DOHH2 (cell line): Measurements from ENCODE around the gene TMEM183A.

ENCODE experiments used
- H3F3A ChIP-seq: fragments of 200-600 bp; sonication (generic), shearing (Covaris generic); 2 replicates; pipeline ENCODE4 v1.6.0; 2016; ENCODE audit warnings: antibody characterized with exemption, mild to moderate bottlenecking; ENCODE audit not compliant: control insufficient read depth, insufficient read depth
- H3K27ac ChIP-seq: fragments of 200-600 bp; sonication (generic); 2 replicates; pipeline ENCODE4 v1.5.1; 2014; ENCODE audit warnings: low read depth, mild to moderate bottlenecking, low read length, moderate library complexity
- H3K27me3 ChIP-seq: fragments of 200-600 bp; sonication (generic); 2 replicates; pipeline ENCODE4 v1.6.1; 2014; ENCODE audit warnings: mild to moderate bottlenecking, low read length, mixed read lengths; ENCODE audit not compliant: control insufficient read depth
- H3K36me3 ChIP-seq: fragments of 200-600 bp; sonication (generic); 2 replicates; pipeline ENCODE4 v1.6.1; 2014; ENCODE audit warnings: mild to moderate bottlenecking, low read length, moderate library complexity, mixed read lengths; ENCODE audit not compliant: control insufficient read depth
- H3K4me1 ChIP-seq: fragments of 200-600 bp; sonication (generic); 2 replicates; pipeline ENCODE4 v1.6.1; 2014; ENCODE audit warnings: mild to moderate bottlenecking, low read length, mixed read lengths; ENCODE audit not compliant: control insufficient read depth
- H3K4me2 ChIP-seq: fragments of 200-600 bp; sonication (generic); 2 replicates; pipeline ENCODE4 v1.6.0; 2014; ENCODE audit warnings: mild to moderate bottlenecking, low read length, moderate library complexity
- H3K4me3 ChIP-seq: fragments of 200-600 bp; sonication (generic); 2 replicates; pipeline ENCODE4 v1.5.1; 2014; ENCODE audit warnings: mild to moderate bottlenecking, low read length, mixed read lengths
- H3K79me2 ChIP-seq: fragments of 200-600 bp; sonication (generic); 2 replicates; pipeline ENCODE4 v1.6.1; 2014; ENCODE audit warnings: mild to moderate bottlenecking, low read length, mixed read lengths; ENCODE audit not compliant: control insufficient read depth
- H3K9me2 ChIP-seq: fragments of 200-600 bp; sonication (generic); replicated peaks from 2 replicates; pipeline ENCODE4 v1.6.1; 2014; ENCODE audit warnings: mild to moderate bottlenecking, low read length, mixed read lengths; ENCODE audit not compliant: control insufficient read depth
- H3K9me3 ChIP-seq: fragments of 200-600 bp; sonication (generic); 2 replicates; pipeline ENCODE4 v1.6.1; 2014; ENCODE audit warnings: antibody characterized with exemption, low read length, mixed read lengths; ENCODE audit not compliant: control insufficient read depth, insufficient read depth
- H4K20me1 ChIP-seq: fragments of 200-600 bp; sonication (generic); 2 replicates; pipeline ENCODE4 v1.6.0; 2014; ENCODE audit warnings: low read depth, mild to moderate bottlenecking, antibody characterized with exemption, low read length, moderate library complexity; ENCODE audit not compliant: control insufficient read depth, insufficient read depth
- CTCF ChIP-seq: fragments of 200-600 bp; sonication (generic); IDR thresholded peaks from one replicate; pipeline ENCODE4 v1.5.1; 2014; ENCODE audit warnings: antibody characterized with exemption, mild to moderate bottlenecking, low read depth, low read length; ENCODE audit not compliant: poor library complexity, severe bottlenecking
- EZH2phosphoT487 ChIP-seq: fragments of 200-600 bp; sonication (generic); IDR thresholded peaks from 2 replicates; pipeline ENCODE4 v1.6.1; 2017; ENCODE audit warnings: borderline replicate concordance, mild to moderate bottlenecking, antibody characterized with exemption, low read length, moderate library complexity, mixed read lengths

The TMEM183A gene

GRCh38 chr1:203036135-203036534 is 29.0 kb downstream of the TMEM183A start:
- no peaks in the 10 kb centered on the region for H3K9me3 ChIP-seq
- H3K36me3 ChIP-seq = no peaks in the 10 kb centered on the region
- H3F3A ChIP-seq = no peaks in the 10 kb centered on the region
- no peak overlapping the region for H3K27ac ChIP-seq
- H4K20me1 ChIP-seq = no peaks in the 10 kb centered on the region
- no peak for TF ChIP-seq EZH2phosphoT487
- TF ChIP-seq CTCF = no peak
- no peaks in the 10 kb centered on the region for H3K4me1 ChIP-seq
- H3K79me2 ChIP-seq = no peaks in the 10 kb centered on the region
- H3K4me3 ChIP-seq = no peak overlapping the region
- peaks cover 7% of the 10 kb centered on the region; the same call in 1 of the 2 replicates for H3K27me3 ChIP-seq
- no peak overlapping the region for H3K4me2 ChIP-seq
- H3K9me2 ChIP-seq = no peaks in the 10 kb centered on the region

DNA sequence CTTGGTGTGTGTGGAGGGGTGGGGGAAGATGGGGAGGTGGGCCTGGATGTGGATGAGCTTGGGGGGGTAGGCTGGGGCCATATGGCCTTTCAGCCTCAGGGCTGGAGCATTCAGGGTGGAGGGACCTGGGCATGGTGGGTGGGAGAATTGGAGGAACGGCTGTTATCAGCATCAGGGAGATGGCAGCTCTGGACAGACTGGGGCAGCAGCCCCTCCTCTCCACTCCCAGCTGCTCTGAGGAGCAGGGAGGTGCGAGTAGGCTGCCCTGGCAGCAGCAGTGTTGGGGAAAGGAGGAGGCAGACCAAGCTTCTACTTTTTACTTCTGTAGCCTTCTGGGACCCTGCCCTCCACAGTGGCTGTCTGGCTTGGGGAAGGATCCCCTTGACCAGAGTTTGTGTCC is 29.4 kb downstream of the TMEM183A start:
- TF ChIP-seq CTCF (no peak), EZH2phosphoT487 (no peak)
- Histone ChIP-seq H3K27ac (no peak overlapping the region), H3K36me3 (no peaks in the 10 kb centered on the region), H3F3A (no peaks in the 10 kb centered on the region), H3K4me1 (no peaks in the 10 kb centered on the region), H3K9me3 (no peaks in the 10 kb centered on the region), H3K27me3 (peaks cover 7% of the 10 kb centered on the region; the same call in 1 of the 2 replicates), H4K20me1 (no peaks in the 10 kb centered on the region), H3K4me3 (no peak overlapping the region), H3K4me2 (no peak overlapping the region), H3K79me2 (no peaks in the 10 kb centered on the region), H3K9me2 (no peaks in the 10 kb centered on the region)

DNA sequence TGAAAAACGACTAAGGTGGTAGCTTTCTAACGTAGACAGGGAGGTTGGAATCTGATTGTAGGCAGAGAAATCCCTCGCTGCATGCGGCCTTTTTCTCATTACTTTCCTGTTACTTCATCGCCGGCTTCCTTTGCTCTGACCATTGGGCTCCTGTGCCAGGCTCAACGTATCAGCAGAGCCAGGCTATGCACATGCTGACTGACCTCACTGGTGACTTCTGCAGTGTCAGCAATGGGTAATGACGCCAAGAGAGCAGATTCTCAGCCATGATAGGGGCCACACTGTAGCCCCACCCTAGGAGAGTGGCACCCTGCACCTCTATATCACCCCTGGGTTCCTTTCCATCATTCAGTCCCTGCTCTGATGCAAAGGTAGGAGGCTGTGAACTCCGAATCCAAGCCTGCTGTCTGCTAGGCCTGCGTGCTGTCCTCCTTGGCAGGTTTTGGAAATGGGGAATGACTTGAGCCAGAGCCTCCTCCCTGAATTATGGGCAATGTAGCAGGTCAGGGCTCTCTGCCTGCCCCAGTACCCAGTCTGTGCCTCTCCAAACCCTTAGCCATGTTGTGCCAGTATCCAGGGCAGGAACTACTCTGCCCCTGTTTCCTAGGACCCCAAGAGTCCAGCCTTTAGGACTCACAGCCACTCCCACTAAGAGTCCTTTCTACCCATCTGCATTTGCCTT is 30.5 kb downstream of the TMEM183A start:
- H3F3A ChIP-seq = no peaks in the 10 kb centered on the region
- no peaks in the 10 kb centered on the region for H4K20me1 ChIP-seq
- no peaks in the 10 kb centered on the region for H3K36me3 ChIP-seq
- no peaks in the 10 kb centered on the region for H3K9me3 ChIP-seq
- H3K4me1 ChIP-seq = no peaks in the 10 kb centered on the region
- peaks cover 7% of the 10 kb centered on the region; the same call in 1 of the 2 replicates for H3K27me3 ChIP-seq
- H3K9me2 ChIP-seq = no peaks in the 10 kb centered on the region
- H3K27ac ChIP-seq = no peak overlapping the region
- no peak overlapping the region for H3K4me2 ChIP-seq
- H3K4me3 ChIP-seq = no peak overlapping the region
- no peak for TF ChIP-seq EZH2phosphoT487
- no peak for TF ChIP-seq CTCF
- no peaks in the 10 kb centered on the region for H3K79me2 ChIP-seq
